Glomerular visceral epithelial cell (primary cell): ENCODE data around the gene AARS2.
A peak's percentile ranks its signal among the peaks of the same experiment; 100 is the strongest.

ENCODE experiments used
- DNase-seq: peaks from one replicate; pipeline ENCODE4 v3.0.0-alpha.2; 2016; ENCODE audit errors: extremely low spot score

Gene AARS2

GRCh38 chr6:44275749-44276648 is 37.1 kb downstream of the AARS2 start:
- DNase-seq, result no peak

- no peak for DNase-seq
Measured at GRCh38 chr6:44275271-44275748, 37.8 kb downstream of the AARS2 start.

GRCh38 chr6:44273617-44274016 is 39.5 kb downstream of the AARS2 start:
- DNase-seq, result no peak

- no peak for DNase-seq
Measured at GRCh38 chr6:44272999-44273566, 40.1 kb downstream of the AARS2 start.

- no peak for DNase-seq
Measured at GRCh38 chr6:44272529-44272928, 40.6 kb downstream of the AARS2 start.

GRCh38 chr6:44271914-44272313 is 41.2 kb downstream of the AARS2 start:
- DNase-seq, result no peak

- DNase-seq, result no peak
Measured at GRCh38 chr6:44271406-44271723, 41.8 kb downstream of the AARS2 start.

- DNase-seq, result no peak
Measured at GRCh38 chr6:44270526-44271405, 42.4 kb downstream of the AARS2 start.

GRCh38 chr6:44269921-44270525 is 43.1 kb downstream of the AARS2 start, which contains the start of gene TMEM151B:
Gene TMEM151B (plus strand): TSS chr6:44270450. CDS start chr6:44270743, 293 bp downstream.
- no peak for DNase-seq

GRCh38 chr6:44269178-44269920 is 43.8 kb downstream of the AARS2 start:
- DNase-seq, result no peak

- DNase-seq, result peak; percentile 59
Measured at GRCh38 chr6:44268095-44268628, 45.0 kb downstream of the AARS2 start.

- DNase-seq, result no peak
Measured at GRCh38 chr6:44267252-44267651, 45.9 kb downstream of the AARS2 start.

GRCh38 chr6:44266347-44266746 is 46.8 kb downstream of the AARS2 start:
- DNase-seq, result no peak

- DNase-seq, result no peak
Measured at GRCh38 chr6:44265722-44266233, 47.4 kb downstream of the AARS2 start.

GRCh38 chr6:44265007-44265721 is 48.0 kb downstream of the AARS2 start, which contains the start of gene NFKBIE:
Gene NFKBIE (minus strand): TSS chr6:44265551. CDS start chr6:44265346, 205 bp downstream.
- peak; percentile 96 for DNase-seq

GRCh38 chr6:44264154-44265006 is 48.8 kb downstream of the AARS2 start:
- no peak for DNase-seq

GRCh38 chr6:44263354-44264100 is 49.6 kb downstream of the AARS2 start:
- peak; percentile 65 for DNase-seq
